Measurements from ENCODE around the gene OR52E6. TPM values are rescaled to one million over a fixed set of nuclear protein-coding genes. Genes with fewer than 3 reads are reported as not detected.

Gene OR52E6
- total and polyA plus RNA-seq, 2 of the 8 experiments (the other 6 are each of a cell fraction or from before 2014, with no cell fraction given) = 0.14 TPM; not detected in 1

DNA sequence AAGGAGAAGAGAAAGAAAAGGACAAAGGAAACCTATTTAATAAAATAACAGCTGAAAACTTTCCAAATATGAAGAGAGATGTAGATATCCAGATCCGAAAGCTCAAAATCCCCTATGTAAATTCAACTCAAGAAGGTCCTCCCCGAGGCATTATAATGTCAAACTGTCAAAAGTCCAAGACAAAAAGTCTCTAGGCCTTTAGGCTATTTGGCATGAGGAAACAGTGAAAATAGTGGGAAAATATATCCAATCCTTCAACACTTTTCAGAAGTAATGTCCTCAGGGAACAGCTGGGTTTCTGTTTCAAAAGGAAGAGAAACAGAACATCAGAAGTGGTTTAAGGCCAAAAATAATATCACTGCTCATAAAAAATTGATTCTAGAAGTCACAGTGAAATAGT, 36.9 kb upstream of the OR52E6 start:
- no peaks in the 10 kb centered on the region for H3K23me2 ChIP-seq (ENCODE audit: low read depth, low read length)
- H4K5ac ChIP-seq (ENCODE audit: insufficient read length, low read depth, low read length) = no peak overlapping the region
- H3K4me3 ChIP-seq (ENCODE audit: extremely low read depth in 1 of 4, insufficient read depth in 2 of 4, low read depth in 3 of 4, low read length in 4 of 4) = no peak overlapping the region
- no peak overlapping the region for H3K23ac ChIP-seq (ENCODE audit: insufficient read length)
- H3K36me3 ChIP-seq (ENCODE audit: control insufficient read depth in 2 of 4, insufficient read depth in 4 of 4, low read length in 3 of 4) = no peaks in the 10 kb centered on the region
- no peaks in the 10 kb centered on the region for H3K4me1 ChIP-seq (replicated peaks in 1 of 4; ENCODE audit: control insufficient read depth in 3 of 4, insufficient read depth in 4 of 4, low read length in 3 of 4)
- no peak overlapping the region for H3K27ac ChIP-seq (ENCODE audit: low read depth, low read length)
- no peak overlapping the region for H3K18ac ChIP-seq (ENCODE audit: extremely low read depth, low read length)
- 87% methylated on average over 2 of the region's 2 CpGs; no CpG with 5 or more reads in 1 of the 2 experiments for WGBS, 2 experiments (ENCODE audit: extremely low coverage in 1 of 2, insufficient coverage in 1 of 2, insufficient read length in 1 of 2, insufficient replicate concordance in 2 of 2, low coverage in 1 of 2, low lambda C conversion rate in 2 of 2, missing lambda C conversion rate in 1 of 2)
- FAIRE-seq (no peak), DNase-seq (ENCODE audit: low read depth in 1 of 2, low spot score in 2 of 2) (no peak)
- no peak overlapping the region for H4K91ac ChIP-seq (replicated peaks; ENCODE audit: insufficient read length, low read length)
- H2BK20ac ChIP-seq (ENCODE audit: low read length) = no peak overlapping the region
- H3K14ac ChIP-seq (ENCODE audit: insufficient read length) = no peak overlapping the region
- H3K4ac ChIP-seq (replicated peaks; ENCODE audit: insufficient read length, low read depth, low read length) = no peak overlapping the region
- H3K79me1 ChIP-seq (ENCODE audit: low read depth, low read length) = no peaks in the 10 kb centered on the region
- no peak overlapping the region for H2BK15ac ChIP-seq (ENCODE audit: low read length)
- ChIA-PET POLR2A (ENCODE audit: partially characterized antibody) (no interaction called here), CTCF (ENCODE audit: partially characterized antibody) (interaction anchor here (1.2 kb wide), 1 partner anchor 14 kb away, joined by 3 read pairs; the partner anchor contains the start of gene OR52E5)
- H3K56ac ChIP-seq (replicated peaks; ENCODE audit: insufficient read length, low read depth, low read length) = no peak overlapping the region
- no peak overlapping the region for H4K8ac ChIP-seq (ENCODE audit: extremely low read depth, insufficient read depth, low read length)
- H4K20me1 ChIP-seq (replicated peaks in 1 of 2; ENCODE audit: control insufficient read depth in 1 of 2, insufficient read depth in 2 of 2, low read length in 2 of 2) = no peaks in the 10 kb centered on the region
- H2BK12ac ChIP-seq (ENCODE audit: low read depth, low read length) = no peak overlapping the region
- no peak overlapping the region for H2AK5ac ChIP-seq (ENCODE audit: low read depth, low read length)
- H3K4me2 ChIP-seq (ENCODE audit: insufficient read depth in 1 of 2, low read depth in 2 of 2, low read length in 2 of 2) = no peak overlapping the region
- no peaks in the 10 kb centered on the region for H3K27me3 ChIP-seq (replicated peaks in 1 of 4; ENCODE audit: control insufficient read depth in 3 of 4, extremely low read depth in 1 of 4, insufficient read depth in 3 of 4, low read length in 3 of 4)
- no peak overlapping the region for H2AFZ ChIP-seq (ENCODE audit: low read length)
- no peaks in the 10 kb centered on the region for H3K9me3 ChIP-seq (ENCODE audit: insufficient read depth in 2 of 2, low read depth in 1 of 2, low read length in 1 of 2)
- H2BK5ac ChIP-seq (ENCODE audit: low read depth, low read length) = no peak overlapping the region
- no peaks in the 10 kb centered on the region for H3K79me2 ChIP-seq (ENCODE audit: control insufficient read depth in 1 of 2, insufficient read depth in 2 of 2, low read length in 2 of 2)
- no peak overlapping the region for H2BK120ac ChIP-seq (replicated peaks; ENCODE audit: low read depth, low read length)
- H3K9ac ChIP-seq (replicated peaks in 1 of 4; ENCODE audit: extremely low read depth in 1 of 4, low read depth in 3 of 4, low read length in 3 of 4) = no peak overlapping the region
- TF ChIP-seq, protein P1, sequence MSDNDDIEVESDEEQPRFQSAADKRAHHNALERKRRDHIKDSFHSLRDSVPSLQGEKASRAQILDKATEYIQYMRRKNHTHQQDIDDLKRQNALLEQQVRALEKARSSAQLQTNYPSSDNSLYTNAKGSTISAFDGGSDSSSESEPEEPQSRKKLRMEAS (IDR thresholded peaks at IDR 0.05) = no peak
- TF ChIP-seq JUN (IDR thresholded peaks at IDR 0.05; ENCODE audit: low read depth, low read length) (no peak), EGR1 (IDR thresholded peaks at IDR 0.05; ENCODE audit: borderline replicate concordance, low read depth, low read length) (no peak), CHD1 (IDR thresholded peaks at IDR 0.05; ENCODE audit: low read depth, low read length) (no peak), EZH2 (IDR thresholded peaks at IDR 0.05; ENCODE audit: low read depth, low read length, severe bottlenecking) (no peak), CTBP2 (IDR thresholded peaks at IDR 0.05; ENCODE audit: borderline replicate concordance, insufficient read depth, insufficient read length, low read length) (no peak), CBX5 (IDR thresholded peaks at IDR 0.05; ENCODE audit: low read depth, low read length) (no peak)
